A549 treated with CpdA at 1 μM for 4 hours (cell line): ENCODE measurements around the gene SPATA3. TPM values are rescaled to one million over a fixed set of nuclear protein-coding genes. Genes with fewer than 3 reads are reported as not detected.

ENCODE experiments used
- total RNA-seq: library from RNA; stranded (reverse); fragments of 200-300 nt; extraction: Qiagen RNA extraction; gene quantifications from 5 replicates; pipeline ENCODE4 v1.2.3, GENCODE V29; 2022; ENCODE audit warnings: low read depth

The SPATA3 gene
- not detected in 5 replicates for total RNA-seq

DNA sequence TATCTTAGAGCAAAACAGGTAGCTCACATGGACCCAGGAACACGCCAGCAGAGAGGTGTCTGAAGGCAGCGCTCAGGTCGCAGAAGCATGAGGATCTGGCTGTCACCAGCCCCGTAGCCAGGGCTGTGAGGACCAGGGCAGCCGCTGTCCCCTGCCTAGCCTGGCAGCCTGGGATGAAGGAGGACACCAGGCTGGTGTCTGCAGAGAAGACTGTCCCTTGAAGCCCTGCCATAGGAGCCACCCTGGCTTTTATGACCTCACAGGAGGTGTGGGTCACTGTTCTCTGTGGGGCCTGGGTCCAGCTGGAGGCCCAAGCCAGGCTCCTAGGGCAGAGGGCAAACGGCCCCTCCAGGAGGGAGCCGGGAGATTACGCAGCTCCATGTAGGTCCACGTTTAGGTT, at the start of gene SPATA3:
Gene SPATA3 (plus strand): TSS at position 301 of the 400 bp plus-strand sequence. CDS start 113 bp downstream, outside the sequence.

DNA sequence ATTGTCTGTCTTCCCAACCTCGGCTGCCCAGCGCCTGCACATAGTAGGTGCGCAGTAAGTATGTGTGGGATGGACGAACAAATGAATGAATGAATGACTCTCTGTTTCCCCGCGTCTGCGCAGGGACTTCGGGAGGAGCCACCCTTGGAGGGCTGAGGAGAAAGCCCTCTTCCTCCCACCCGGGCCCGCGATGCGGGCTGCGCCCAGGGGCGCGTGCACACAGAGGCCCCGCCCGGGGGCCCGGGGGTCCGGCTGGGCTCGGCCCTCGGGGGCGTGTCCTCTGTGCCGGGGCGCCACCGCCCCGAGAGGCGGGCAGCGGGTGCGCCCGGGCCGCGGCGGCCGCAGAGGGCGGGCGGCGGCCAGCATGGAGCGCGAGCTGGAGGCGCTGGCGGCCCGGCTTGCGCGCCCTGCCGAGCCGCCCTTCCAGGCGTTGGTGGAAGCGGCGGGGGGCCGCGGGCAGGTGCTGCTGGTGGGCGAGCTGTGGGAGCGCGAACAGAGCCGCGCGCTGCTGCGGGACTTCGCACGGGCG, 41.3 kb downstream of the SPATA3 start, which contains the start of gene C2orf72:
Gene C2orf72 (plus strand): TSS at position 322 of the 529 bp plus-strand sequence. CDS start 43 bp downstream, at position 365.

DNA sequence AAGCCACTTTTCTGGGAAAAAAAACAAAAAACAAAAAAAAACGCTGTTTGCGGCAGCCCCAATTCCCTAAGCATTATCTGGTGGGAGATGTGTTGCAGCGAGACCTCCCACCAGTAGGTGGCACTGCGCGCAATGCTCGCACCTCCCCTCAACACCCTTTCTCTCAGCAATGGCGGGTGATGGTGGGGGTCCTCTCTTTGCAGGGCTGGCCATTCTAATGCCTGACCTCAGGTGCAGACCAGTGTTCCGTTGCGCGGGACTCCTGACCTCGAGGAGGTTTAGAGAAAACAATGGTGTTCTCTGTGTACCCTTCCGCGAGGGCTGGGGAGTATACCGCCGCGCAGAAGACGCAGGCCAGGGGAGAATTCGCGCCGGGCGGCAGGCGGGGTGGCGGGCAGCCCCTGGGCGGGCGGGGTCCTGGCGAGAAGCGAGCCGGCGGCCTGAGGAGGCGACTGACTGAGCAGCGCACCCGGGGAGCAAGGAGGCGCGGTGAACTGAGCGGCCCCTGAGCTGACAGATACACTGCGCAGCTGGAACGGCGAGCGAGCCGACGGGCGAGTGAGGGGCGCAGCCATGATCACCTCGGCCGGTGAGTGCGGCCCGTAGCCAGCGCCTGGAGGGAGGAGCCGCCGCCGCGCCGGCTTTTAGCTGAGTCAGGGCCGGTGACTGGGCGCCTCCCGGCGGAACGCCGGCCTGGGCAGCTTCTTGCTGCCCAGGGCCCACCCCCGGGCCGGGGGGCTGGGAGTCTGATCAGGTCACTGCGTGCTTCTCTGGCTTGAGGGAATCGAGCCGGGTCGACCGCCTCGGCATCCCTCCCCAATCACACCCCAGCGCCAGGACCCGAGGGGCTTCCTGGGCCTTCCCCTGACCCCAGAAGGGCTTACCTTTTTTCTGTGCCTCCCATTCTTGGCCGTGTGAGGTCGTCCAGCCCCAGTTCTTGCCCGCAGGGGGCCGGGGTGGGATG, 60.8 kb downstream of the SPATA3 start, which contains the start of gene PSMD1:
Gene PSMD1 (plus strand): TSS at position 415 of the 964 bp plus-strand sequence. CDS start 159 bp downstream, at position 574.

Other genes with a start within 250 kb of the SPATA3 start
- gene ITM2C, start 131.2 kb upstream of the SPATA3 start, total RNA-seq = 63.7 to 80.6 TPM (median 76.6 TPM) in 5 replicates
- 0.01 TPM in 1 of 5 replicates, not detected in the others for gene GPR55, start 70.9 kb upstream of the SPATA3 start, total RNA-seq
- gene C2orf72, start 41.4 kb downstream of the SPATA3 start, total RNA-seq = 4.5 to 7.6 TPM (median 6.1 TPM) in 5 replicates
- 114 to 124 TPM (median 121 TPM) in 5 replicates for gene PSMD1, start 60.7 kb downstream of the SPATA3 start, total RNA-seq
- 0.07 to 0.19 TPM (median 0.13 TPM) in 4 of 5 replicates, not detected in the other for gene HTR2B, start 128.9 kb downstream of the SPATA3 start, total RNA-seq
- 13.4 to 19.0 TPM (median 16.4 TPM) in 5 replicates for gene ARMC9, start 202.5 kb downstream of the SPATA3 start, total RNA-seq